ENCODE results near the gene DGKZ.

- no peak for TF ChIP-seq YY1 (IDR thresholded peaks at IDR 0.05; ENCODE audit: insufficient read depth, insufficient read length)
- TF ChIP-seq ZNF274 (IDR thresholded peaks at IDR 0.05; ENCODE audit: low read depth, low read length), result no peak
- no peak for TF ChIP-seq SUZ12 (IDR thresholded peaks at IDR 0.05; ENCODE audit: extremely low read depth, insufficient read depth, insufficient read length)
Observed at GRCh38 chr11:46427364-46427763, 80.1 kb downstream of the DGKZ start.

Data from NT2/D1 (cell line).